Measurements from ENCODE around the gene TMF1.

TMF1 gene

GRCh38 chr3:68977486-68978167 lies 74.5 kb downstream of the TMF1 start:
- no peak overlapping the region for H3K9ac ChIP-seq (ENCODE audit: low read length)
- H3F3A ChIP-seq (ENCODE audit: insufficient read depth, low read length) = no peaks in the 10 kb centered on the region
- no peaks in the 10 kb centered on the region for H3K9me3 ChIP-seq (replicated peaks; ENCODE audit: insufficient read depth, low read length)
- no peaks in the 10 kb centered on the region for H3K79me2 ChIP-seq (ENCODE audit: low read length)
- no peaks in the 10 kb centered on the region for H3K27me3 ChIP-seq (replicated peaks; ENCODE audit: insufficient read depth, low read length)
- no peak overlapping the region for H3K4me2 ChIP-seq (ENCODE audit: low read depth, low read length)
- no peaks in the 10 kb centered on the region for H3K9me2 ChIP-seq (replicated peaks; ENCODE audit: insufficient read depth, low read length)
- TF ChIP-seq EZH2phosphoT487 (IDR thresholded peaks at IDR 0.05; ENCODE audit: low read length) = no peak
- TF ChIP-seq, protein P1, sequence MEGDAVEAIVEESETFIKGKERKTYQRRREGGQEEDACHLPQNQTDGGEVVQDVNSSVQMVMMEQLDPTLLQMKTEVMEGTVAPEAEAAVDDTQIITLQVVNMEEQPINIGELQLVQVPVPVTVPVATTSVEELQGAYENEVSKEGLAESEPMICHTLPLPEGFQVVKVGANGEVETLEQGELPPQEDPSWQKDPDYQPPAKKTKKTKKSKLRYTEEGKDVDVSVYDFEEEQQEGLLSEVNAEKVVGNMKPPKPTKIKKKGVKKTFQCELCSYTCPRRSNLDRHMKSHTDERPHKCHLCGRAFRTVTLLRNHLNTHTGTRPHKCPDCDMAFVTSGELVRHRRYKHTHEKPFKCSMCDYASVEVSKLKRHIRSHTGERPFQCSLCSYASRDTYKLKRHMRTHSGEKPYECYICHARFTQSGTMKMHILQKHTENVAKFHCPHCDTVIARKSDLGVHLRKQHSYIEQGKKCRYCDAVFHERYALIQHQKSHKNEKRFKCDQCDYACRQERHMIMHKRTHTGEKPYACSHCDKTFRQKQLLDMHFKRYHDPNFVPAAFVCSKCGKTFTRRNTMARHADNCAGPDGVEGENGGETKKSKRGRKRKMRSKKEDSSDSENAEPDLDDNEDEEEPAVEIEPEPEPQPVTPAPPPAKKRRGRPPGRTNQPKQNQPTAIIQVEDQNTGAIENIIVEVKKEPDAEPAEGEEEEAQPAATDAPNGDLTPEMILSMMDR (IDR thresholded peaks at IDR 0.05; ENCODE audit: low read length) = no peak
- TF ChIP-seq EZH2 (optimal IDR thresholded peaks at IDR 0.05; ENCODE audit: low read depth, low read length) = no peak
- no peak overlapping the region for H3K27ac ChIP-seq (ENCODE audit: low read length)
- no peak overlapping the region for H2AFZ ChIP-seq (ENCODE audit: low read length)
- H3K4me1 ChIP-seq (ENCODE audit: low read length) = no peaks in the 10 kb centered on the region
- no peaks in the 10 kb centered on the region for H3K36me3 ChIP-seq (replicated peaks; ENCODE audit: insufficient read depth, low read length)
- H4K20me1 ChIP-seq (ENCODE audit: insufficient read depth, low read length) = no peaks in the 10 kb centered on the region
- DNase-seq = no peak
- no peak overlapping the region for H3K4me3 ChIP-seq (ENCODE audit: low read length)

- no peak for TF ChIP-seq EZH2phosphoT487 (IDR thresholded peaks at IDR 0.05; ENCODE audit: low read length)
- TF ChIP-seq EZH2 (optimal IDR thresholded peaks at IDR 0.05; ENCODE audit: low read depth, low read length) = no peak
- TF ChIP-seq, protein P1 (IDR thresholded peaks at IDR 0.05; ENCODE audit: low read length) = no peak
- H3F3A ChIP-seq (ENCODE audit: insufficient read depth, low read length) = no peaks in the 10 kb centered on the region
- no peaks in the 10 kb centered on the region for H3K79me2 ChIP-seq (ENCODE audit: low read length)
- H3K27me3 ChIP-seq (replicated peaks; ENCODE audit: insufficient read depth, low read length) = no peaks in the 10 kb centered on the region
- DNase-seq = no peak
- no peak overlapping the region for H3K4me3 ChIP-seq (ENCODE audit: low read length)
- H3K9me2 ChIP-seq (replicated peaks; ENCODE audit: insufficient read depth, low read length) = no peaks in the 10 kb centered on the region
- H3K36me3 ChIP-seq (replicated peaks; ENCODE audit: insufficient read depth, low read length) = no peaks in the 10 kb centered on the region
- no peak overlapping the region for H3K9ac ChIP-seq (ENCODE audit: low read length)
- no peaks in the 10 kb centered on the region for H3K4me1 ChIP-seq (ENCODE audit: low read length)
- H3K9me3 ChIP-seq (replicated peaks; ENCODE audit: insufficient read depth, low read length) = no peaks in the 10 kb centered on the region
- no peaks in the 10 kb centered on the region for H4K20me1 ChIP-seq (ENCODE audit: insufficient read depth, low read length)
- H3K4me2 ChIP-seq (ENCODE audit: low read depth, low read length) = no peak overlapping the region
- H3K27ac ChIP-seq (ENCODE audit: low read length) = no peak overlapping the region
- no peak overlapping the region for H2AFZ ChIP-seq (ENCODE audit: low read length)
Observed at GRCh38 chr3:68974711-68975110, 77.4 kb downstream of the TMF1 start.

DNA sequence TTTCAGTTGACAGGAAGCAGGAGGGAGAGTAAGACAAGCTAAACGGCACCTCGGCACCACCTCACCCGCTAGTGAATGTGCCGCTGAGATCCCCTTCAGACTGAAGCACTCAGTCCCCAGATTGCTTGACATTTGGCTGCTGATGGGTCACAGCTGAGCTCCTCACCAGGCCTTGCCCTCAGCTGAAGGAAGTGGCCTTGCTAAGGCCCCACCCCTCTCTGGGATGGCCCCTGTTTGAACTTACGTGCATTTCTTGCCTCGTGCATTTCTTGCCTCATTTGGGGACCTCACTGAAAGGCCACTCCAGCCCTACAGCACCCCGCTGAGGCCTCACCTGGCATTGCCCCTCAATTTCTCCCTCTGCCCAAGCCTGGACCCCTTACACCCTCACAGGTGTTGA lies 78.5 kb downstream of the TMF1 start:
- Histone ChIP-seq H3K4me1 (ENCODE audit: low read length) (no peaks in the 10 kb centered on the region), H3K36me3 (replicated peaks; ENCODE audit: insufficient read depth, low read length) (no peaks in the 10 kb centered on the region), H3K27me3 (replicated peaks; ENCODE audit: insufficient read depth, low read length) (no peaks in the 10 kb centered on the region), H3K4me3 (ENCODE audit: low read length) (no peak overlapping the region), H3K9me2 (replicated peaks; ENCODE audit: insufficient read depth, low read length) (no peaks in the 10 kb centered on the region), H2AFZ (ENCODE audit: low read length) (no peak overlapping the region), H3F3A (ENCODE audit: insufficient read depth, low read length) (no peaks in the 10 kb centered on the region), H3K9me3 (replicated peaks; ENCODE audit: insufficient read depth, low read length) (no peaks in the 10 kb centered on the region), H3K9ac (ENCODE audit: low read length) (no peak overlapping the region), H3K79me2 (ENCODE audit: low read length) (no peaks in the 10 kb centered on the region), H3K27ac (ENCODE audit: low read length) (no peak overlapping the region), H4K20me1 (ENCODE audit: insufficient read depth, low read length) (no peaks in the 10 kb centered on the region), H3K4me2 (ENCODE audit: low read depth, low read length) (no peak overlapping the region)
- no peak for DNase-seq
- TF ChIP-seq, protein P1 (IDR thresholded peaks at IDR 0.05; ENCODE audit: low read length) = no peak
- TF ChIP-seq EZH2phosphoT487 (IDR thresholded peaks at IDR 0.05; ENCODE audit: low read length) (no peak), EZH2 (optimal IDR thresholded peaks at IDR 0.05; ENCODE audit: low read depth, low read length) (no peak)
